Breast epithelium (tissue), 3 donors: ENCODE measurements around the gene MAGT1.

Experiments
- CTCF ChIP-seq, 3 donors: fragments of 450-650 bp; IDR thresholded peaks; one replicate each; pipeline ENCODE4 v1.5.1; 2016 to 2017; ENCODE audit warnings: antibody characterized with exemption in 3 of 3, mild to moderate bottlenecking in 3 of 3, moderate library complexity in 3 of 3
- POLR2A ChIP-seq: fragments of 450-650 bp; IDR thresholded peaks from one replicate; pipeline ENCODE4 v1.6.1; 2016; ENCODE audit warnings: antibody characterized with exemption, mild to moderate bottlenecking, moderate library complexity
- POLR2AphosphoS5 ChIP-seq, 3 donors: sonication (generic); formaldehyde crosslinking; IDR thresholded peaks; one replicate each; pipeline ENCODE4 v1.6.1; 2017; ENCODE audit warnings: antibody characterized with exemption in 3 of 3

DNA sequence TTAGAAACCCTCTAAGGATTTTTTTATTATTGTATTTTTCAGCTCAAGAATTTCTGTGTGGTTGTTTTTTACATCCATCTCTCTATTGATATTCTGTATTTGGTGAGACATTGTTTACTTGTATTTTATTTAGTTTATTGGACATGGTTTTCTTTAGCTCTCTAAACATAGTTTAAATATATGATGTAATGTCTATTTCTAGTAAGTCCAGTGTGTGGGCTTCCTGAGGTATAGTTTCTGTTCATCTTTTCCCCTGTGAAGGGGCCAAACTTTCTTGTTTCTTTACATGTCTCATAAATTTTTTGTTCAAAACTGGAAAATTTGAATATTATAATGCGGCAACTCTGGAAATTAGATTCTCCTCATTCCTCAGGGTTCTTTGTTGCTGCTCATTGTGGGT, 81.0 kb downstream of the MAGT1 start:
- no peak for TF ChIP-seq POLR2AphosphoS5 (IDR thresholded peaks at IDR 0.05)
- no peak for TF ChIP-seq POLR2A
- TF ChIP-seq CTCF (IDR thresholded peaks at IDR 0.05) = no peak
